Prostate gland (tissue), 2 donors: ENCODE data around the gene TOMM70. TPM values are rescaled to one million over a fixed set of nuclear protein-coding genes. Genes with fewer than 3 reads are reported as not detected.
A peak's percentile ranks its signal among the peaks of the same experiment; 100 is the strongest.

Experiments used
- DNase-seq: peaks from one replicate; pipeline ENCODE4 v3.0.0-alpha.2; 2019; ENCODE audit warnings: low spot score
- H3K27ac ChIP-seq, 2 donors: fragments of 200-600 bp; sonication (generic); 2 replicates each; pipeline ENCODE4 v1.5.1; 2017 to 2019
- H3K27me3 ChIP-seq: fragments of 200-600 bp; sonication (generic); replicated peaks from 2 replicates; pipeline ENCODE4 v1.5.1; 2019; ENCODE audit not compliant: insufficient read depth
- H3K36me3 ChIP-seq, 2 donors: fragments of 200-600 bp; sonication (generic); 1 replicate in 1 of 2; 2 replicates in 1 of 2; pipeline versions ENCODE4 v1.5.1 to v1.8.1; 2017 to 2019
- H3K4me1 ChIP-seq: fragments of 200-600 bp; sonication (generic); replicated peaks from 2 replicates; pipeline ENCODE4 v1.5.1; 2019
- H3K4me3 ChIP-seq, 2 donors: fragments of 200-600 bp; sonication (generic); 2 replicates each; pipeline ENCODE4 v1.5.1; 2017 to 2019
- H3K9me3 ChIP-seq: fragments of 200-600 bp; sonication (generic); 2 replicates; pipeline ENCODE4 v1.5.1; 2017
- CTCF ChIP-seq, 4 experiments: fragments of 200-600 bp in 2 of 4; fragments of 450-650 bp in 2 of 4; sonication (generic) in 2 of 4; IDR thresholded peaks; 1 replicate in 3 of 4; 2 replicates in 1 of 4; pipeline ENCODE4 v1.5.1; 2016 to 2019; ENCODE audit warnings: antibody characterized with exemption in 4 of 4, mild to moderate bottlenecking in 2 of 4, moderate library complexity in 2 of 4
- POLR2A ChIP-seq: fragments of 450-650 bp; IDR thresholded peaks from one replicate; pipeline ENCODE4 v1.6.1; 2016; ENCODE audit warnings: antibody characterized with exemption, mild to moderate bottlenecking
- POLR2AphosphoS5 ChIP-seq: sonication (generic); formaldehyde crosslinking; IDR thresholded peaks from one replicate; pipeline ENCODE4 v1.6.1; 2017; ENCODE audit warnings: antibody characterized with exemption
- WGBS: methylation state at CpG from one replicate; pipeline ENCODE4 v1.1.5; 2018; 5-methylcytosine and 5-hydroxymethylcytosine counted together
- intact Hi-C: fragments of 100-400 bp; cut with DNase I; formaldehyde crosslinking; loops from one replicate; pipeline ENCODE4 v1.14.2; 2022
- total RNA-seq, 2 donors: library from RNA; depleted of rRNA; stranded (reverse); fragments of >200 nt; gene quantifications; one replicate each; pipeline ENCODE4 v1.1.0, GENCODE V29; 2016

TOMM70 gene
- total RNA-seq, 2 donors from 2014 or later = 34.0 to 36.1 TPM

- Histone ChIP-seq H3K27me3 (no peaks in the 10 kb centered on the region), H3K4me3 (no peak overlapping the region), H3K4me1 (no peaks in the 10 kb centered on the region), H3K27ac (no peak overlapping the region), H3K9me3 (no peaks in the 10 kb centered on the region), H3K36me3 (no peaks in the 10 kb centered on the region)
- 78% methylated on average over 5 of the region's 5 CpGs for WGBS
- intact Hi-C loops = loop anchor here (10.0 kb wide), 1 partner anchor 69 kb away; the partner anchor contains the start of gene NIT2
- no peak for DNase-seq
- TF ChIP-seq CTCF (IDR thresholded peaks at IDR 0.05) (no peak), POLR2AphosphoS5 (no peak), POLR2A (no peak)
Observed at GRCh38 chr3:100403362-100404249, 2.7 kb upstream of the TOMM70 start.

GRCh38 chr3:100402891-100403290 is 2.0 kb upstream of the TOMM70 start:
- Histone ChIP-seq H3K27me3 (no peaks in the 10 kb centered on the region), H3K4me1 (no peaks in the 10 kb centered on the region), H3K4me3 (peak overlapping the region in 1 of 2 donors; percentile 59), H3K9me3 (no peaks in the 10 kb centered on the region), H3K36me3 (no peaks in the 10 kb centered on the region), H3K27ac (no peak overlapping the region)
- TF ChIP-seq POLR2A = no peak
- no peak for TF ChIP-seq CTCF (IDR thresholded peaks at IDR 0.05)
- no peak for TF ChIP-seq POLR2AphosphoS5
- WGBS = 49% methylated on average over 2 of the region's 2 CpGs
- no peak for DNase-seq
- intact Hi-C loops = loop anchor here (10.0 kb wide), 1 partner anchor 68 kb away; the partner anchor contains the start of gene NIT2

GRCh38 chr3:100402256-100402655 is 1.4 kb upstream of the TOMM70 start:
- no peaks in the 10 kb centered on the region for H3K4me1 ChIP-seq
- DNase-seq = no peak
- H3K4me3 ChIP-seq = peak overlapping the region; percentile 59 to 95
- WGBS = 2% methylated on average over 2 of the region's 2 CpGs
- H3K36me3 ChIP-seq = no peaks in the 10 kb centered on the region
- no peaks in the 10 kb centered on the region for H3K27me3 ChIP-seq
- no peaks in the 10 kb centered on the region for H3K9me3 ChIP-seq
- intact Hi-C loops = loop anchor here (10.0 kb wide), 1 partner anchor 67 kb away; the partner anchor contains the start of gene NIT2
- peak overlapping the region in 1 of 2 donors; percentile 89 for H3K27ac ChIP-seq
- no peak for TF ChIP-seq CTCF (IDR thresholded peaks at IDR 0.05)
- TF ChIP-seq POLR2A = no peak

GRCh38 chr3:100401674-100402041 is 769 bp upstream of the TOMM70 start:
- TF ChIP-seq POLR2A = no peak
- TF ChIP-seq CTCF (IDR thresholded peaks at IDR 0.05) = no peak
- TF ChIP-seq POLR2AphosphoS5 = no peak
- no peaks in the 10 kb centered on the region for H3K9me3 ChIP-seq
- H3K36me3 ChIP-seq = no peaks in the 10 kb centered on the region
- WGBS = 0% methylated on average over 23 of the region's 23 CpGs
- no peaks in the 10 kb centered on the region for H3K27me3 ChIP-seq
- H3K4me1 ChIP-seq = no peaks in the 10 kb centered on the region
- intact Hi-C loops = loop anchor here (10.0 kb wide), 1 partner anchor 67 kb away; the partner anchor contains the start of gene NIT2
- DNase-seq = peak; percentile 24
- peak overlapping the region; percentile 59 to 95 for H3K4me3 ChIP-seq
- peak overlapping the region; percentile 83 to 89 for H3K27ac ChIP-seq

GRCh38 chr3:100400419-100400779 is 490 bp downstream of the TOMM70 start:
- DNase-seq = peak; percentile 11
- under 1% methylated on average over 22 of the region's 22 CpGs for WGBS
- H3K9me3 ChIP-seq = no peaks in the 10 kb centered on the region
- peak overlapping the region; percentile 83 to 89 for H3K27ac ChIP-seq
- TF ChIP-seq POLR2A (no peak), POLR2AphosphoS5 (no peak), CTCF (IDR thresholded peaks at IDR 0.05) (no peak)
- intact Hi-C loops = loop anchor here (10.0 kb wide), 1 partner anchor 66 kb away; the partner anchor contains the start of gene NIT2
- no peaks in the 10 kb centered on the region for H3K4me1 ChIP-seq
- H3K4me3 ChIP-seq = peak overlapping the region; percentile 59 to 95
- no peaks in the 10 kb centered on the region for H3K27me3 ChIP-seq
- H3K36me3 ChIP-seq = no peaks in the 10 kb centered on the region
